Measurements from ENCODE around the gene CNNM4.

DNA sequence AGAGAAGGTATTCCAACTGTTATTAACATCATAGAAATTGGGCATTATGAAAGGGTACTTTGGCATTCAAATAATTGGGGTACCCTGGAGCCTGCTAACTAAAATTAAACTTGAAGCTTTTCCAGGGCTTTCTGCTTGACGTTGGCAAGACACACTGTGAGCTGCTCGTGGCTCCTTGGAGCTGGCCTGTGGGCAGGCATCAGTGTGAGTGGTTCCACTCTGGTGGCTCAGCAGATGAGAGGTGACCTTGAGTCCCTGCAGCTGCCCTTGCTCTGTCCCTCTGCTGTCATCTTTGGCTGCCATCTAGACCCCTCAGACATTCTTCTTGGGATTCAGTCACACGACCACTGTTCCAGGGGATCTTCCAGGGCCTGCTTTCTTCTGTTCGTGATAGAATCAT is 62.1 kb downstream of the CNNM4 start:
- TF ChIP-seq GATA2 (IDR thresholded peaks at IDR 0.05; ENCODE audit: low read depth, low read length) (no peak), GATA3 (IDR thresholded peaks at IDR 0.05; ENCODE audit: low read depth, low read length) (no peak)

All from SH-SY5Y (cell line).